PC-9 (cell line): ENCODE results near the gene WNK2. TPM values are rescaled to one million over a fixed set of nuclear protein-coding genes. Genes with fewer than 3 reads are reported as not detected.

ENCODE experiments used
- BruUV-seq: library from RNA; stranded (reverse); fragments of 400-500 nt; replicated peaks from 2 replicates; lab custom pipeline; 2021; lab: Mats Ljungman, UMichigan
- CTCF ChIA-PET: fragments of 300-600 bp; sonication (Branson Sonifier 250); formaldehyde crosslinking; loops from one replicate; lab custom pipeline; 2022; ENCODE audit warnings: antibody characterized with exemption; lab: Charles Lee
- POLR2A ChIA-PET: fragments of 300-600 bp; sonication (Branson Sonifier 250); formaldehyde crosslinking; loops from one replicate; lab custom pipeline; 2022; ENCODE audit warnings: antibody characterized with exemption; ENCODE audit not compliant: unreplicated experiment; lab: Charles Lee
- DNase-seq, 2 experiments: peaks; one replicate each; pipeline versions ENCODE4 v3.0.0 to v3.0.0-alpha.2; 2015 to 2022; ENCODE audit warnings: mixed read lengths in 1 of 2
- H2AFZ ChIP-seq: fragments of 200-600 bp; sonication (generic); 2 replicates; pipeline ENCODE4 v1.8.1; 2017; ENCODE audit warnings: antibody characterized with exemption
- H3F3A ChIP-seq: fragments of 200-600 bp; sonication (generic); 2 replicates; pipeline ENCODE4 v1.8.1; 2017; ENCODE audit warnings: antibody characterized with exemption, mild to moderate bottlenecking, low read depth; ENCODE audit not compliant: insufficient read depth
- H3K27ac ChIP-seq: fragments of 200-600 bp; sonication (generic); 2 replicates; pipeline ENCODE4 v1.6.1; 2016; ENCODE audit warnings: mixed run types
- H3K27me3 ChIP-seq: fragments of 200-600 bp; sonication (generic); 2 replicates; pipeline ENCODE4 v1.6.1; 2016; ENCODE audit warnings: low read depth, mixed run types; ENCODE audit not compliant: insufficient read depth
- H3K36me3 ChIP-seq: fragments of 200-600 bp; sonication (generic); 2 replicates; pipeline ENCODE4 v1.6.1; 2016; ENCODE audit warnings: low read depth, mixed run types
- H3K4me1 ChIP-seq: fragments of 200-600 bp; sonication (generic); replicated peaks from 2 replicates; pipeline ENCODE4 v1.6.1; 2016; ENCODE audit warnings: mixed run types; ENCODE audit not compliant: insufficient read depth
- H3K4me2 ChIP-seq: fragments of 200-600 bp; sonication (generic); 2 replicates; pipeline ENCODE4 v1.6.1; 2017; ENCODE audit warnings: mixed run types
- H3K4me3 ChIP-seq: fragments of 200-600 bp; sonication (generic); 2 replicates; pipeline ENCODE4 v1.6.1; 2016; ENCODE audit warnings: mixed run types
- H3K79me2 ChIP-seq: fragments of 200-600 bp; sonication (generic); 2 replicates; pipeline ENCODE4 v1.6.1; 2017; ENCODE audit warnings: low read depth, mixed run types
- H3K9me2 ChIP-seq: fragments of 200-600 bp; sonication (generic); 2 replicates; pipeline ENCODE4 v1.8.1; 2017; ENCODE audit warnings: mild to moderate bottlenecking; ENCODE audit not compliant: insufficient read depth
- H3K9me3 ChIP-seq: fragments of 200-600 bp; sonication (generic); 2 replicates; pipeline ENCODE4 v1.8.1; 2016; ENCODE audit warnings: low read depth; ENCODE audit not compliant: insufficient read depth
- H4K20me1 ChIP-seq: fragments of 200-600 bp; sonication (generic); 2 replicates; pipeline ENCODE4 v1.8.1; 2017; ENCODE audit not compliant: insufficient read depth
- CTCF ChIP-seq: fragments of 200-600 bp; sonication (generic); conservative IDR thresholded peaks from 2 replicates; pipeline ENCODE4 v1.6.1; 2017; ENCODE audit warnings: mixed run types, antibody characterized with exemption, mild to moderate bottlenecking, moderate library complexity
- EZH2 ChIP-seq: fragments of 200-600 bp; sonication (generic); IDR thresholded peaks from 2 replicates; pipeline ENCODE4 v1.8.0; 2017; ENCODE audit warnings: antibody characterized with exemption, low read depth
- intact Hi-C: fragments of 100-400 bp; cut with micrococcal nuclease; formaldehyde crosslinking; loops from one replicate; pipeline ENCODE4 v1.10.0; 2022; ENCODE audit not compliant: unreplicated experiment
- total RNA-seq: library from RNA; stranded (reverse); gene quantifications from 2 replicates; pipeline ENCODE4 v1.2.3, GENCODE V29; 2021

WNK2 gene
- total RNA-seq, 1 experiment from 2014 or later, result 44.6 TPM

DNA sequence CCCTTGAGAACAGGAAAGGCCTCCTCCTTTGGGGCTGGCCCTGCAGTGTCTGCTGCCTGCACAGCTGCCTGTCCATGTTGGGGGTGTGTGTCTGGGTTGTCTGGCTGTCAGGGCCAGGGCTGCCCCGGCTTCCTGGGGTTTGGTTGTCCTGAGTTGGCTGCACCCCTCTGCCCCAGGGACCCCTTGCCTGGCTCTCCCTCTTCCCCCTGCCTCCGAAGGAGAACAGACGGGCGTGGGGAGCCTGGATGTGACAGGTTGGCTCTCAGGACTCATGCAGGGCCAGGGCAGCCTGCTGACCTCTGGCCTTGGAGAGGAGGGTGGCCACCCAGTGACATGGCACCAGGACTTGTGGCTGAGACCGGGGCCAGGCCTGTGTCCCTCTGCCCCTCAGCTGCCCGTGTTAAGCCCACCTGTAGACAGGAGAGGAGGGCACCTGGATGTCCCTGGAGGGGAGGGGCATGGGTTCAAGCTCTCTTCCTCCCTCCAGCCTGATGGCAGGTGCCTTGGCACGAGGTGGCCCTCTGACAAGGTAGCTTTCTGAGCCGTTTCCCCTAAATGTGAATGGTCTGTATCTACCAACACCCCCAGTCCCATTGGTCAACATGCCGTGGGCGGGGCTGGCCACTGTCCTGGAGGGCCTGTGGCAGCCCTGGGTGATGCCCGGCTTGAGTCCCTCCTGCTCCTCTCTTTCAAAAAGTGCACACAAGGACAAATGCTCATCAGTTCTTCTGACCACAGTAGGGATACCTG lies 34.9 kb downstream of the WNK2 start:
- H3K36me3 ChIP-seq, result no peaks in the 10 kb centered on the region
- no peak overlapping the region for H3K4me3 ChIP-seq
- no peaks in the 10 kb centered on the region for H3K27me3 ChIP-seq
- H3F3A ChIP-seq, result peaks cover 22% of the 10 kb centered on the region
- ChIA-PET POLR2A (no interaction called here), CTCF (interaction anchor here (0.6 to 1.0 kb wide), 4 partner anchors 12 to 258 kb away, joined by 3 to 9 read pairs (median 4); no protein-coding TSS in a partner anchor)
- no peaks in the 10 kb centered on the region; the same call in 1 of the 2 replicates for H3K9me3 ChIP-seq
- intact Hi-C loops, result loop anchor here (1.0 to 5.0 kb wide), 4 partner anchors 26 to 233 kb away; partner anchors contain the start of genes FAM120A and FAM120AOS
- TF ChIP-seq CTCF (no peak), EZH2 (no peak)
- H3K79me2 ChIP-seq, result peaks cover 21% of the 10 kb centered on the region
- H3K27ac ChIP-seq, result no peak overlapping the region
- H3K4me2 ChIP-seq, result no peak overlapping the region
- H2AFZ ChIP-seq, result no peak overlapping the region
- H4K20me1 ChIP-seq, result no peaks in the 10 kb centered on the region
- H3K9me2 ChIP-seq, result no peaks in the 10 kb centered on the region
- BruUV-seq, result no TSS peak
- H3K4me1 ChIP-seq, result peaks cover 26% of the 10 kb centered on the region
- no peak for DNase-seq

GRCh38 chr9:93219692-93220091 lies 35.8 kb downstream of the WNK2 start:
- Histone ChIP-seq H3K27ac (no peak overlapping the region), H3K4me2 (no peak overlapping the region), H3K36me3 (no peaks in the 10 kb centered on the region), H3K4me1 (peaks cover 33% of the 10 kb centered on the region), H3K27me3 (no peaks in the 10 kb centered on the region), H3K4me3 (no peak overlapping the region), H2AFZ (no peak overlapping the region), H3K9me2 (no peaks in the 10 kb centered on the region), H3F3A (peaks cover 29% of the 10 kb centered on the region), H4K20me1 (no peaks in the 10 kb centered on the region), H3K9me3 (no peaks in the 10 kb centered on the region; the same call in 1 of the 2 replicates), H3K79me2 (peaks cover 17% of the 10 kb centered on the region)
- intact Hi-C loops, result loop anchor here (2.0 to 5.0 kb wide), 5 partner anchors 37 to 247 kb away; partner anchors contain the start of genes CARD19, FAM120A, FAM120AOS and WNK2
- CTCF ChIA-PET, result interaction anchor here (0.6 kb wide), 1 partner anchor 111 kb away, joined by 9 read pairs; no protein-coding TSS in a partner anchor
- POLR2A ChIA-PET, result interaction anchor here (0.6 kb wide), 1 partner anchor 18 kb away, joined by 3 read pairs; no protein-coding TSS in a partner anchor
- no TSS peak for BruUV-seq
- DNase-seq, result no peak
- no peak for TF ChIP-seq CTCF
- TF ChIP-seq EZH2, result no peak

- ChIA-PET CTCF (no interaction called here), POLR2A (no interaction called here)
- DNase-seq, result no peak
- peaks cover 38% of the 10 kb centered on the region for H3F3A ChIP-seq
- intact Hi-C loops, result loop anchor here (5.0 kb wide), 3 partner anchors 38 to 248 kb away; partner anchors contain the start of genes CARD19 and WNK2
- H3K4me2 ChIP-seq, result no peak overlapping the region
- peaks cover 25% of the 10 kb centered on the region for H3K79me2 ChIP-seq
- no TSS peak for BruUV-seq
- H3K4me3 ChIP-seq, result no peak overlapping the region
- H3K36me3 ChIP-seq, result no peaks in the 10 kb centered on the region
- no peaks in the 10 kb centered on the region for H3K9me3 ChIP-seq
- H3K9me2 ChIP-seq, result no peaks in the 10 kb centered on the region
- H3K4me1 ChIP-seq, result peaks cover 42% of the 10 kb centered on the region
- no peaks in the 10 kb centered on the region for H4K20me1 ChIP-seq
- H2AFZ ChIP-seq, result no peak overlapping the region
- TF ChIP-seq CTCF (no peak), EZH2 (no peak)
- H3K27me3 ChIP-seq, result no peaks in the 10 kb centered on the region
- no peak overlapping the region for H3K27ac ChIP-seq
Measured at GRCh38 chr9:93220627-93221026, 36.7 kb downstream of the WNK2 start.
